A673 (cell line): ENCODE results near the gene SSR4.

Experiments used
- EZH2 ChIP-seq: fragments of 200-600 bp; sonication (generic); IDR thresholded peaks from 2 replicates; pipeline ENCODE4 v1.6.1; 2017; ENCODE audit warnings: borderline replicate concordance, low read depth, mild to moderate bottlenecking, mixed read lengths, antibody characterized with exemption, low read length; ENCODE audit not compliant: poor library complexity, severe bottlenecking
- TF ChIP-seq, protein P1 (sequence below): fragments of 300-800, 200-600 bp; sonication (generic); conservative IDR thresholded peaks from 2 replicates; pipeline ENCODE4 v1.5.1; 2017; ENCODE audit warnings: low read depth, mild to moderate bottlenecking, antibody characterized with exemption, low read length, moderate library complexity, mixed read lengths

DNA sequence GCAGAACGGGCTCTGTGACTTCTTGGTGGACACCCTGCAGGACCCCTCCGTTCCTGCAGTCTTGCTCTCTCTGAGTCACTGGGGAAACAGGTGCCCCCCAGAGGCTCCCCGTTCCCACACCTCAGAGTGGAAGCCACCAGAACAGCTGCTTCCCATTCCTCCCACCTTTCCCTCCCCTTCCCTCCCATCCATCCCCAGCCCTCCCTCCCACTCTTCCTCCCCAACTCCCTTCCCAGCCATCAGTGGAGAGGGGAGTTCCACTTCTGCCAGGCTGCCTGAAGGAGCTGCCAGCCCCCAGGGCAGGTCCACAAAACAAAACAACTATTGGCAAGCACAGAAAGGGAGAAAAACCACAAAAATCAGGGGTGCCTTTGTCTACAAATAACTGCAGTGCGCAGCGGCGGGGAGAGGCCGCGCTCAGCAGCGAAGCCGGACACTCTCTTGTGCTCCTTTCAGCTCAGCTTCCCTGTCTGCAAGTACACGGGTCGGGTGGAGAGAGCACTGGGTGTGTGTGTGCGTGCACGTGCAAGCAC, 8.1 kb downstream of the SSR4 start:
- TF ChIP-seq, protein P1, sequence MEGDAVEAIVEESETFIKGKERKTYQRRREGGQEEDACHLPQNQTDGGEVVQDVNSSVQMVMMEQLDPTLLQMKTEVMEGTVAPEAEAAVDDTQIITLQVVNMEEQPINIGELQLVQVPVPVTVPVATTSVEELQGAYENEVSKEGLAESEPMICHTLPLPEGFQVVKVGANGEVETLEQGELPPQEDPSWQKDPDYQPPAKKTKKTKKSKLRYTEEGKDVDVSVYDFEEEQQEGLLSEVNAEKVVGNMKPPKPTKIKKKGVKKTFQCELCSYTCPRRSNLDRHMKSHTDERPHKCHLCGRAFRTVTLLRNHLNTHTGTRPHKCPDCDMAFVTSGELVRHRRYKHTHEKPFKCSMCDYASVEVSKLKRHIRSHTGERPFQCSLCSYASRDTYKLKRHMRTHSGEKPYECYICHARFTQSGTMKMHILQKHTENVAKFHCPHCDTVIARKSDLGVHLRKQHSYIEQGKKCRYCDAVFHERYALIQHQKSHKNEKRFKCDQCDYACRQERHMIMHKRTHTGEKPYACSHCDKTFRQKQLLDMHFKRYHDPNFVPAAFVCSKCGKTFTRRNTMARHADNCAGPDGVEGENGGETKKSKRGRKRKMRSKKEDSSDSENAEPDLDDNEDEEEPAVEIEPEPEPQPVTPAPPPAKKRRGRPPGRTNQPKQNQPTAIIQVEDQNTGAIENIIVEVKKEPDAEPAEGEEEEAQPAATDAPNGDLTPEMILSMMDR = no peak
- TF ChIP-seq EZH2 = no peak
